T-cell (primary cell): Measurements from ENCODE around the gene CC2D2A. TPM values are rescaled to one million over a fixed set of nuclear protein-coding genes. Genes with fewer than 3 reads are reported as not detected.

Source experiments
- ATAC-seq, 4 experiments: fragments of 200-7000 bp in 3 of 4; fragments of 150-1000 bp in 1 of 4; cut with Tn5 transposase; replicated peaks in 1 of 4; 1 replicate in 3 of 4; 2 replicates in 1 of 4; pipeline ENCODE4 v1.10.0; 2021; ENCODE audit warnings: moderate library complexity in 3 of 4, mild to moderate bottlenecking in 2 of 4, moderate number of reproducible peaks in 1 of 4
- CTCF ChIA-PET, 2 donors: fragments of 300-600 bp; sonication (Branson Sonifier 250); formaldehyde crosslinking; loops; one replicate each; lab custom pipeline; 2022; ENCODE audit warnings: antibody characterized with exemption in 2 of 2; lab: Charles Lee
- POLR2A ChIA-PET, 2 donors: fragments of 300-600 bp; sonication (Branson Sonifier 250); formaldehyde crosslinking; loops; one replicate each; lab custom pipeline; 2022; ENCODE audit warnings: antibody characterized with exemption in 2 of 2; lab: Charles Lee
- DNase-seq, 35 experiments: peaks; one replicate each; pipeline versions ENCODE4 v3.0.0 to v3.0.0-alpha.2; 2013 to 2023
- H3K27ac ChIP-seq: one replicate; pipeline ENCODE4 v1.5.1; 2013; ENCODE audit warnings: low read length
- H3K27me3 ChIP-seq, 2 experiments: replicated peaks in 1 of 2; 1 replicate in 1 of 2; 2 replicates in 1 of 2; pipeline versions ENCODE4 v1.6.1 to v1.7.0; 2013; ENCODE audit warnings: low read length in 1 of 2, mixed read lengths in 1 of 2; ENCODE audit not compliant: control insufficient read depth in 2 of 2, insufficient read depth in 2 of 2; ENCODE audit errors: extremely low read depth in 1 of 2
- H3K36me3 ChIP-seq, 2 donors: 1 replicate in 1 of 2; 2 replicates in 1 of 2; pipeline versions ENCODE4 v1.6.1 to v1.7.0; 2013; ENCODE audit warnings: low read length in 1 of 2; ENCODE audit not compliant: control insufficient read depth in 2 of 2, insufficient read depth in 1 of 2; ENCODE audit errors: extremely low read depth in 1 of 2
- H3K4me1 ChIP-seq, 2 experiments: 1 replicate in 1 of 2; 2 replicates in 1 of 2; pipeline versions ENCODE4 v1.6.1 to v1.7.0; 2013; ENCODE audit warnings: low read length in 2 of 2, mixed read lengths in 1 of 2; ENCODE audit not compliant: insufficient read depth in 2 of 2, control insufficient read depth in 1 of 2; ENCODE audit errors: extremely low read depth in 1 of 2
- H3K4me3 ChIP-seq, 2 donors: 1 replicate in 1 of 2; 2 replicates in 1 of 2; pipeline versions ENCODE4 v1.5.1 to v1.7.0; 2013; ENCODE audit warnings: mild to moderate bottlenecking in 2 of 2, low read length in 1 of 2, moderate library complexity in 1 of 2; ENCODE audit not compliant: control insufficient read depth in 1 of 2; ENCODE audit errors: extremely low read depth in 1 of 2
- H3K9me3 ChIP-seq: 2 replicates; pipeline ENCODE4 v1.7.0; 2013
- H3K27ac Mint-ChIP-seq, 2 donors: one replicate each; pipeline ENCODE4 v1.8.0; 2020 to 2021; ENCODE audit warnings: mild to moderate bottlenecking in 2 of 2, mixed read lengths in 2 of 2
- H3K27me3 Mint-ChIP-seq, 2 donors: one replicate each; pipeline ENCODE4 v1.8.0; 2021 to 2022; ENCODE audit warnings: mixed read lengths in 2 of 2
- H3K36me3 Mint-ChIP-seq: one replicate; pipeline ENCODE4 v1.8.0; 2021; ENCODE audit warnings: mixed read lengths
- H3K4me1 Mint-ChIP-seq, 3 donors: one replicate each; pipeline ENCODE4 v1.8.0; 2020 to 2022; ENCODE audit warnings: mixed read lengths in 3 of 3, mild to moderate bottlenecking in 1 of 3
- H3K4me3 Mint-ChIP-seq, 3 donors: one replicate each; pipeline ENCODE4 v1.8.0; 2020 to 2022; ENCODE audit warnings: mild to moderate bottlenecking in 3 of 3, mixed read lengths in 3 of 3, moderate library complexity in 3 of 3
- H3K9me3 Mint-ChIP-seq, 3 donors: one replicate each; pipeline ENCODE4 v1.8.0; 2020 to 2022; ENCODE audit warnings: mixed read lengths in 3 of 3
- WGBS: methylation state at CpG from one replicate; pipeline ENCODE4 v1.1.5; 2013; ENCODE audit warnings: missing lambda C conversion rate; ENCODE audit not compliant: insufficient coverage; 5-methylcytosine and 5-hydroxymethylcytosine counted together
- total RNA-seq, 35 experiments: library from RNA in 6 of 35; stranded (reverse) in 6 of 35; fragments of 120-200 nt in 1 of 35; gene quantifications; one replicate each; pipeline versions ENCODE4 v1.2.1 to v1.2.4 and lab custom pipeline; 2013 to 2026

Gene CC2D2A
- total RNA-seq, 5 donors from 2014 or later (not counting 1 experiment from before 2014, with no cell fraction given) = 0.16 to 1.1 (median 0.40) TPM

- DNase-seq (no peak), ATAC-seq (no peak)
- no peaks in the 10 kb centered on the region for H3K4me1 Mint-ChIP-seq
- POLR2A ChIA-PET = no interaction called here
- H3K9me3 ChIP-seq = no peaks in the 10 kb centered on the region
- H3K4me1 ChIP-seq = no peaks in the 10 kb centered on the region
- 92% methylated on average over 4 of the region's 6 CpGs for WGBS
- H3K27ac Mint-ChIP-seq = no peak overlapping the region
- no peak overlapping the region for H3K4me3 Mint-ChIP-seq
- H3K27me3 ChIP-seq = no peaks in the 10 kb centered on the region
- H3K9me3 Mint-ChIP-seq = peaks cover 29 to 39% (median 35%) of the 10 kb centered on the region in 3 donors
- no peaks in the 10 kb centered on the region for H3K27me3 Mint-ChIP-seq
- H3K4me3 ChIP-seq = no peak overlapping the region
- no peak overlapping the region for H3K27ac ChIP-seq
- CTCF ChIA-PET = no interaction called here
- H3K36me3 ChIP-seq = no peaks in the 10 kb centered on the region
- peaks cover 17% of the 10 kb centered on the region for H3K36me3 Mint-ChIP-seq
These were observed 19.2 kb downstream of the CC2D2A start for GRCh38 chr4:15488658-15489470.

DNA sequence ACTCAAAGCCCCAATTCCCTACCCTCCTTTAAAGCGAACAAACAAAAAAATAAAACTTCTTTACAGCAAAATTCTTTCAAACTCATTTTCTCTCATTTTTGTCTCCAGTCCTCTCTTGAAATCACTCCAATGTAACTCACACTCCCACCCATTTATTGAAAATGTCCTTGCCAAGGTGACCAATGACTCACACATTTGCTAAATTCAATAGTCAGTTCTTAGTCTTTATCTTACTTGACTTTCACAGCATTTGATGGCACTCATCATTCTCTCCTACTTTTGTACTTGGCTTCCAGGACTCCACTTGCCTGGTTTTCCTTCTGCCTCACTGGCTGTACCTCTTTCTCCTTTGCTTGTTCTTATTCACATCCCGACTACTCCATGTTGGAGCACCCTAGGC, 19.9 kb downstream of the CC2D2A start:
- H3K27me3 ChIP-seq = no peaks in the 10 kb centered on the region
- no peak overlapping the region for H3K4me3 ChIP-seq
- ATAC-seq (no peak), DNase-seq (no peak)
- H3K27ac ChIP-seq = no peak overlapping the region
- Mint-ChIP-seq H3K36me3 (peaks cover 17% of the 10 kb centered on the region), H3K4me3 (no peak overlapping the region), H3K9me3 (peaks cover 25 to 35% (median 34%) of the 10 kb centered on the region in 3 donors), H3K4me1 (no peaks in the 10 kb centered on the region), H3K27ac (no peak overlapping the region), H3K27me3 (no peaks in the 10 kb centered on the region)
- ChIA-PET POLR2A (no interaction called here), CTCF (no interaction called here)
- no peaks in the 10 kb centered on the region for H3K9me3 ChIP-seq
- no peaks in the 10 kb centered on the region for H3K4me1 ChIP-seq
- H3K36me3 ChIP-seq = no peaks in the 10 kb centered on the region
- WGBS = 90% methylated on average over 2 of the region's 2 CpGs

DNA sequence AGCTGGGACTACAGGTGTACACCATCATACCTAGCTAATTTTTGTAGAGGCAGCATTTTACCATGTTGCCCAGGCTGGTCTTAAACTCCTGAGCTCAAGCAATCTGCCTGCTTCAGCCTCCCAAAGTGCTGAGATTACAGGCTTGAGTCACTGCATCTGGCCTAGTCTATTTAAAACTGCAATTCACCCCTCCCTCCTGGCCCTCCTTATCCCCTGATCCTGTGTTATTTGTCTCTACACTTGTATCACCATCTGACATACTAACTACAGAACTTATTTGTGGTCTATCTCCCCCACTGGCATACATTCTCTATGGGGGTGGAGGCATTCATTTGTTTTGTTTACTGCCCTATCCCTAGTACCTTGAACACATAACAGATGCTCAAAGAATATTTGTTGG, 23.7 kb downstream of the CC2D2A start:
- peaks cover 14 to 22% (median 17%) of the 10 kb centered on the region in 3 donors for H3K9me3 Mint-ChIP-seq
- no peaks in the 10 kb centered on the region for H3K4me1 Mint-ChIP-seq
- no peak for DNase-seq
- no peak for ATAC-seq
- H3K27me3 Mint-ChIP-seq = peaks cover 0 to 6% of the 10 kb centered on the region in 2 donors
- Histone ChIP-seq H3K36me3 (no peaks in the 10 kb centered on the region), H3K4me3 (no peak overlapping the region), H3K4me1 (no peaks in the 10 kb centered on the region), H3K9me3 (no peaks in the 10 kb centered on the region), H3K27me3 (no peaks in the 10 kb centered on the region), H3K27ac (no peak overlapping the region)
- POLR2A ChIA-PET = no interaction called here
- no peak overlapping the region for H3K27ac Mint-ChIP-seq
- CTCF ChIA-PET = no interaction called here
- peaks cover 23% of the 10 kb centered on the region for H3K36me3 Mint-ChIP-seq
- no peak overlapping the region for H3K4me3 Mint-ChIP-seq

DNA sequence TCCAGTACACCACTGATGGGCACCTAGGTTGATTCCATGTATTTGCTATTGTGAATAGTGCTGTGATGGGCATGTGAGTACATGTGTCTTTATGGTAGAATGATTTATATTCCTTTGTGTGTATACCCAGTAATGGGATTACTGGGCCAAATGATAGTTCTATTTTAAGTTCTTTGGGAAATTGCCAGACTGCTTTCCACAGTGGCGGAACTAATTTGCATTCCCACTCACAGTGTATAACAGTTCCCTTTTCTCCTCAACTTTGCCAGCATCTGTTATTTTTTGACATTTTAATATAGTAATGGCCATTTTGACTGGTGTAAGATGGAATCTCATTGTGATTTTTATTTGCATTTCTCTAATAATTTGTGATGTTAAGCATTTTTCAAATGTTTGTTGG, 25.9 kb downstream of the CC2D2A start:
- Histone ChIP-seq H3K36me3 (no peaks in the 10 kb centered on the region), H3K4me1 (no peaks in the 10 kb centered on the region), H3K27ac (no peak overlapping the region), H3K9me3 (no peaks in the 10 kb centered on the region), H3K27me3 (no peaks in the 10 kb centered on the region), H3K4me3 (no peak overlapping the region)
- Mint-ChIP-seq H3K9me3 (peaks cover 0 to 6% (median 6%) of the 10 kb centered on the region in 3 donors), H3K27ac (no peak overlapping the region), H3K4me3 (no peak overlapping the region), H3K4me1 (no peaks in the 10 kb centered on the region), H3K27me3 (peaks cover 0 to 6% of the 10 kb centered on the region in 2 donors), H3K36me3 (peaks cover 10% of the 10 kb centered on the region)
- DNase-seq (no peak), ATAC-seq (no peak)
- CTCF ChIA-PET = no interaction called here
- no CpG with 5 or more reads among the region's 1 CpG for WGBS
- POLR2A ChIA-PET = no interaction called here

- WGBS = no CpG with 5 or more reads among the region's 3 CpGs
- Histone ChIP-seq H3K27ac (no peak overlapping the region), H3K9me3 (no peaks in the 10 kb centered on the region), H3K4me3 (no peak overlapping the region), H3K27me3 (no peaks in the 10 kb centered on the region), H3K36me3 (no peaks in the 10 kb centered on the region), H3K4me1 (no peaks in the 10 kb centered on the region)
- Mint-ChIP-seq H3K27ac (no peak overlapping the region), H3K9me3 (peaks cover 0 to 6% (median 6%) of the 10 kb centered on the region in 3 donors), H3K36me3 (peaks cover 10% of the 10 kb centered on the region), H3K27me3 (peaks cover 0 to 12% of the 10 kb centered on the region in 2 donors), H3K4me1 (no peaks in the 10 kb centered on the region), H3K4me3 (no peak overlapping the region)
- DNase-seq (no peak), ATAC-seq (no peak)
- ChIA-PET CTCF (interaction anchor here in 1 of 2 donors (0.6 kb wide), 1 partner anchor 219 kb away, joined by 3 read pairs; no protein-coding TSS in a partner anchor), POLR2A (no interaction called here)
These were observed 28.7 kb downstream of the CC2D2A start for GRCh38 chr4:15498356-15498755.

- no peaks in the 10 kb centered on the region for H3K36me3 ChIP-seq
- no peak overlapping the region for H3K4me3 Mint-ChIP-seq
- peaks cover 0 to 6% (median 6%) of the 10 kb centered on the region in 3 donors for H3K9me3 Mint-ChIP-seq
- ChIA-PET CTCF (no interaction called here), POLR2A (no interaction called here)
- no peaks in the 10 kb centered on the region for H3K9me3 ChIP-seq
- peaks cover 0 to 12% of the 10 kb centered on the region in 2 donors for H3K27me3 Mint-ChIP-seq
- ATAC-seq = no peak
- no peak overlapping the region for H3K4me3 ChIP-seq
- no peaks in the 10 kb centered on the region for H3K27me3 ChIP-seq
- no peak overlapping the region for H3K27ac ChIP-seq
- no peak for DNase-seq
- H3K4me1 Mint-ChIP-seq = no peaks in the 10 kb centered on the region
- H3K4me1 ChIP-seq = no peaks in the 10 kb centered on the region
- 86% methylated on average over 4 of the region's 7 CpGs for WGBS
- H3K27ac Mint-ChIP-seq = no peak overlapping the region
- peaks cover 13% of the 10 kb centered on the region for H3K36me3 Mint-ChIP-seq
These were observed 31.0 kb downstream of the CC2D2A start for GRCh38 chr4:15500701-15501100.
